Tibial artery (tissue), 4 donors: ENCODE data around the gene PCDHGA3.
"Not testable (repeated sequence)": the region's sequence is repeated elsewhere in the genome, so short reads cannot be mapped to it uniquely, and the experiment has no call there.

Experiments used
- DNase-seq, 2 donors: peaks; one replicate each; pipeline ENCODE4 v3.0.0-alpha.2; 2019
- H3K27ac ChIP-seq, 2 donors: fragments of 200-600 bp; sonication (generic) in 1 of 2; 1 replicate in 1 of 2; 2 replicates in 1 of 2; pipeline ENCODE4 v1.5.1; 2018 to 2019; ENCODE audit warnings: mild to moderate bottlenecking in 1 of 2
- H3K27me3 ChIP-seq, 2 donors: fragments of 200-600 bp; sonication (generic) in 1 of 2; one replicate each; pipeline versions ENCODE4 v1.5.1 to v1.6.0; 2016 to 2019
- H3K36me3 ChIP-seq, 3 donors: fragments of 200-600 bp; sonication (generic) in 2 of 3; one replicate each; pipeline ENCODE4 v1.5.1; 2016 to 2019; ENCODE audit warnings: mild to moderate bottlenecking in 2 of 3
- H3K4me1 ChIP-seq, 4 donors: fragments of 200-600 bp; sonication (generic) in 2 of 4; 1 replicate in 3 of 4; 2 replicates in 1 of 4; pipeline ENCODE4 v1.5.1; 2016 to 2019
- H3K4me3 ChIP-seq, 2 donors: fragments of 200-600 bp; sonication (generic) in 1 of 2; 1 replicate in 1 of 2; 2 replicates in 1 of 2; pipeline ENCODE4 v1.5.1; 2018 to 2019; ENCODE audit warnings: mild to moderate bottlenecking in 2 of 2
- H3K9me3 ChIP-seq, 3 donors: fragments of 200-600 bp; sonication (generic) in 1 of 3; one replicate each; pipeline ENCODE4 v1.5.1; 2016 to 2019
- intact Hi-C: fragments of 100-400 bp; cut with DNase I; formaldehyde crosslinking; loops from one replicate; pipeline ENCODE4 v1.15.0; 2023; ENCODE audit warnings: low total_unique reads
- TF ChIP-seq, protein P1 (sequence below), 2 experiments: fragments of 200-600 bp in 1 of 2; fragments of 450-650 bp in 1 of 2; IDR thresholded peaks; one replicate each; pipeline ENCODE4 v1.5.1; 2017 to 2019; ENCODE audit warnings: antibody characterized with exemption in 2 of 2, mild to moderate bottlenecking in 1 of 2, moderate library complexity in 1 of 2

The PCDHGA3 gene

DNA sequence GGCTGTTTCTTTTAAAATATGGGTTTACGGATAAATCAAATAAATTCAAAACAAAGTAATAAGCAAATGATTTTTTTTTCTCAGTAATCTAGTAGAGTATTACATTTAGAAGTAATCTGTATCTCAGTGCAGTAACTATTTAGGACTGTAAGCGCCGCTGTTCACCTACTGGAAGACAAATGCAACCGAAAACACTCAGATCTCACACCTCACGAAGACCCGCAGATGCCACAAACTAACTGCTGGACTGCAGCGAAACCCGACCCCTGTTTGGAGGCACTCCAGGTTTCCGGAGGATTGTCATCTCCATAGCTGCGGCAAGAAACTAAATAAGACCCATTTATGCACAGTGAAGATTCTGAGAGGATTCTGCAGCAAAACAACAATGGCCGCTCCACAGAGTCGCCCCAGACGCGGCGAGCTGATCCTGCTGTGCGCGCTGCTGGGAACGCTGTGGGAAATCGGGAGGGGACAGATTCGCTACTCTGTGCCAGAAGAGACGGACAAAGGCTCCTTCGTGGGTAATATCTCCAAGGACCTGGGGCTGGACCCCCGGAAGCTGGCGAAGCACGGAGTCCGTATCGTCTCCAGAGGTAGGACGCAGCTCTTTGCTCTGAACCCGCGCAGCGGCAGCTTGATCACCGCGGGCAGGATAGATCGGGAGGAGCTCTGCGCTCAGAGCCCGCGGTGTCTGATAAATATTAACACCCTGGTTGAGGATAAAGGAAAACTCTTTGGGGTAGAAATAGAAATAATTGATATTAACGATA lies 49.0 kb downstream of the PCDHGA3 start, which contains the start of gene PCDHGA8:
TSS of gene PCDHGA8 (plus strand) at position 205 of the 770 bp plus-strand sequence. CDS start at position 386, 181 bp downstream.
- no peaks in the 10 kb centered on the region for H3K27me3 ChIP-seq
- no peak within 1 kb of the TSS for H3K27ac ChIP-seq
- H3K4me1 ChIP-seq: no peaks in the 10 kb centered on the region
- intact Hi-C loops: no loop called here
- TF ChIP-seq, protein P1, sequence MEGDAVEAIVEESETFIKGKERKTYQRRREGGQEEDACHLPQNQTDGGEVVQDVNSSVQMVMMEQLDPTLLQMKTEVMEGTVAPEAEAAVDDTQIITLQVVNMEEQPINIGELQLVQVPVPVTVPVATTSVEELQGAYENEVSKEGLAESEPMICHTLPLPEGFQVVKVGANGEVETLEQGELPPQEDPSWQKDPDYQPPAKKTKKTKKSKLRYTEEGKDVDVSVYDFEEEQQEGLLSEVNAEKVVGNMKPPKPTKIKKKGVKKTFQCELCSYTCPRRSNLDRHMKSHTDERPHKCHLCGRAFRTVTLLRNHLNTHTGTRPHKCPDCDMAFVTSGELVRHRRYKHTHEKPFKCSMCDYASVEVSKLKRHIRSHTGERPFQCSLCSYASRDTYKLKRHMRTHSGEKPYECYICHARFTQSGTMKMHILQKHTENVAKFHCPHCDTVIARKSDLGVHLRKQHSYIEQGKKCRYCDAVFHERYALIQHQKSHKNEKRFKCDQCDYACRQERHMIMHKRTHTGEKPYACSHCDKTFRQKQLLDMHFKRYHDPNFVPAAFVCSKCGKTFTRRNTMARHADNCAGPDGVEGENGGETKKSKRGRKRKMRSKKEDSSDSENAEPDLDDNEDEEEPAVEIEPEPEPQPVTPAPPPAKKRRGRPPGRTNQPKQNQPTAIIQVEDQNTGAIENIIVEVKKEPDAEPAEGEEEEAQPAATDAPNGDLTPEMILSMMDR (IDR thresholded peaks at IDR 0.05): no peak
- peaks cover 4 to 63% (median 45%) of the 10 kb centered on the region in 3 donors for H3K36me3 ChIP-seq
- H3K9me3 ChIP-seq: peaks cover 35 to 98% (median 84%) of the 10 kb centered on the region in 3 donors
- DNase-seq: no peak
- H3K4me3 ChIP-seq: no peak within 1 kb of the TSS

DNA sequence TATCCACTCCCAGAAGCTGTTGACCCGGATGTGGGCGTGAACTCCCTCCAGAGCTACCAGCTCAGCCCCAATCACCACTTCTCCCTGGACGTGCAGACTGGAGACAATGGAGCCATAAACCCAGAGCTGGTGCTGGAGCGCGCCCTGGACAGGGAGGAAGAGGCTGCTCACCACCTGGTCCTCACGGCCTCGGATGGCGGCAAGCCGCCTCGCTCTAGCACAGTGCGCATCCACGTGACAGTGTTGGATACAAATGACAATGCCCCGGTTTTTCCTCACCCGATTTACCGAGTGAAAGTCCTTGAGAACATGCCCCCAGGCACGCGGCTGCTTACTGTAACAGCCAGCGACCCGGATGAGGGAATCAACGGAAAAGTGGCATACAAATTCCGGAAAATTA lies 49.6 kb downstream of the PCDHGA3 start:
- no peaks in the 10 kb centered on the region for H3K27me3 ChIP-seq
- H3K4me3 ChIP-seq: no peak overlapping the region

DNA sequence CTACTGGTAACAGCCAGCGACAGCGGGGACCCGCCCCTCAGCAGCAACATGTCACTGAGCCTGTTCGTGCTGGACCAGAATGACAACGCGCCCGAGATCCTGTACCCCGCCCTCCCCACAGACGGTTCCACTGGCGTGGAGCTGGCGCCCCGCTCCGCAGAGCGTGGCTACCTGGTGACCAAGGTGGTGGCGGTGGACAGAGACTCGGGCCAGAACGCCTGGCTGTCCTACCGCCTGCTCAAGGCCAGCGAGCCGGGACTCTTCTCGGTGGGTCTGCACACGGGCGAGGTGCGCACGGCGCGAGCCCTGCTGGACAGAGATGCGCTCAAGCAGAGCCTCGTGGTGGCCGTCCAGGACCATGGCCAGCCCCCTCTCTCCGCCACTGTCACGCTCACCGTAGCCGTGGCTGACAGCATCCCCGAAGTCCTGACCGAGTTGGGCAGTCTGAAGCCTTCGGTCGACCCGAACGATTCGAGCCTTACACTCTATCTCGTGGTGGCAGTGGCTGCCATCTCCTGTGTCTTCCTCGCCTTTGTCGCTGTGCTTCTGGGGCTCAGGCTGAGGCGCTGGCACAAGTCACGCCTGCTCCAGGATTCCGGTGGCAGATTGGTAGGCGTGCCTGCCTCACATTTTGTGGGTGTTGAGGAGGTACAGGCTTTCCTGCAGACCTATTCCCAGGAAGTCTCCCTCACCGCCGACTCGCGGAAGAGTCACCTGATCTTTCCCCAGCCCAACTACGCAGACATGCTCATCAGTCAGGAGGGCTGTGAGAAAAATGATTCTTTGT lies 51.0 kb downstream of the PCDHGA3 start:
- H3K27me3 ChIP-seq, intact Hi-C loops, H3K4me3 ChIP-seq, DNase-seq, H3K27ac ChIP-seq, H3K4me1 ChIP-seq: not testable (repeated sequence)
- H3K9me3 ChIP-seq: peaks cover 49 to 98% (median 83%) of the 10 kb centered on the region in 3 donors
- H3K36me3 ChIP-seq: peaks cover 4 to 64% (median 45%) of the 10 kb centered on the region in 3 donors

More for the DNA sequence above, 49.6 kb downstream of the PCDHGA3 start:
- Histone ChIP-seq H3K27ac (no peak overlapping the region), H3K36me3 (peaks cover 4 to 63% (median 45%) of the 10 kb centered on the region in 3 donors), H3K9me3 (peaks cover 37 to 98% (median 84%) of the 10 kb centered on the region in 3 donors), H3K4me1 (no peaks in the 10 kb centered on the region)
- no peak for DNase-seq
- TF ChIP-seq, protein P1 (IDR thresholded peaks at IDR 0.05): no peak
- intact Hi-C loops: no loop called here
